Adrenal gland (tissue), 12 donors: ENCODE results near the gene SNCB. TPM values are rescaled to one million over a fixed set of nuclear protein-coding genes. Genes with fewer than 3 reads are reported as not detected.
A peak's percentile ranks its signal among the peaks of the same experiment; 100 is the strongest.

Experiments used
- DNase-seq, 7 donors: peaks; one replicate each; pipeline ENCODE4 v3.0.0-alpha.2; 2019 to 2020
- H3K27ac ChIP-seq, 5 donors: fragments of 200-600 bp; sonication (generic) in 4 of 5; 1 replicate in 3 of 5; 2 replicates in 2 of 5; pipeline versions ENCODE4 v1.5.1 to v1.8.0; 2016 to 2020; ENCODE audit warnings: mild to moderate bottlenecking in 1 of 5
- H3K27me3 ChIP-seq: fragments of 200-600 bp; 2 replicates; pipeline ENCODE4 v1.8.0; 2021
- H3K36me3 ChIP-seq, 2 donors: fragments of 200-600 bp; replicated peaks in 1 of 2; 1 replicate in 1 of 2; 2 replicates in 1 of 2; pipeline versions ENCODE4 v1.5.1 to v1.8.0; 2018 to 2022
- H3K4me1 ChIP-seq, 2 donors: fragments of 200-600 bp; replicated peaks in 1 of 2; 1 replicate in 1 of 2; 2 replicates in 1 of 2; pipeline versions ENCODE4 v1.5.1 to v1.8.0; 2018 to 2021
- H3K4me3 ChIP-seq, 4 donors: fragments of 200-600 bp; sonication (generic) in 3 of 4; one replicate each; pipeline ENCODE4 v1.5.1; 2016 to 2018
- H3K9me3 ChIP-seq, 3 donors: fragments of 200-600 bp; sonication (generic) in 1 of 3; replicated peaks in 1 of 3; 1 replicate in 2 of 3; 2 replicates in 1 of 3; pipeline versions ENCODE4 v1.5.1 to v1.8.0; 2016 to 2021
- CTCF ChIP-seq, 6 experiments: fragments of 450-650 bp in 4 of 6; fragments of 200-600 bp in 2 of 6; sonication (generic) in 1 of 6; IDR thresholded peaks; 1 replicate in 5 of 6; 2 replicates in 1 of 6; pipeline versions ENCODE4 v1.5.1 to v1.8.0; 2016 to 2021; ENCODE audit warnings: antibody characterized with exemption in 6 of 6, mild to moderate bottlenecking in 2 of 6, moderate library complexity in 1 of 6
- POLR2A ChIP-seq, 2 donors: fragments of 450-650 bp; IDR thresholded peaks; one replicate each; pipeline ENCODE4 v1.6.1; 2017; ENCODE audit warnings: antibody characterized with exemption in 2 of 2, mild to moderate bottlenecking in 2 of 2, moderate library complexity in 1 of 2
- WGBS, 4 donors: extraction: QIAGEN DNeasy Blood & Tissue Kit in 2 of 4; methylation state at CpG; one replicate each; pipeline versions ENCODE4 v1.1.5 to v1.1.7; 2013 to 2017; 5-methylcytosine and 5-hydroxymethylcytosine counted together
- intact Hi-C, 2 donors: fragments of 100-400 bp; cut with DNase I; formaldehyde crosslinking; loops; one replicate each; pipeline versions ENCODE4 v1.14.1 to v1.15.0; 2022 to 2023
- polyA plus RNA-seq, 3 donors: library from polyadenylated mRNA; stranded (reverse); fragments of 200-250 nt in 2 of 3; fragments of 350-450 nt in 1 of 3; fragmentation: Illumina TruSeq in 1 of 3; extraction: RNeasy Lipid Tissue Mini Kit (QIAGEN cat#74804) in 1 of 3; gene quantifications; one replicate each; pipeline ENCODE4 v1.2.3, GENCODE V29; 2013 to 2014
- total RNA-seq, 9 donors: library from RNA; depleted of rRNA in 4 of 9; stranded (reverse); fragments of >200 nt in 4 of 9; fragments of 120-200 nt in 1 of 9; fragmentation: NEBNext Ultra II Directional in 1 of 9; extraction: Animal tissue kit (Norgen Biotek cat#: 25700) in 1 of 9; gene quantifications; one replicate each; pipeline versions ENCODE4 v1.1.0 to v1.2.4, GENCODE V29; 2013 to 2023
- donor health status: healthy with polysubstance abuse.
- donor health status: Bipolar disorder and iron deficiency.
- donor health status: DM: yes; HTN: yes; CAD: no.
- donor health status: DM: no; HTN: no; CAD: no.
- donor health status: DM: no; HTN: no; CAD: no.
- donor health status: DM: yes; HTN: yes; CAD: no.

Gene SNCB
- total and polyA plus RNA-seq, 12 donors = 0.19 to 8.6 (median 1.5) TPM; not detected in 4

GRCh38 chr5:176624938-176625337 lies 5.4 kb downstream of the SNCB start:
- H3K4me3 ChIP-seq = no peak overlapping the region
- no peak for DNase-seq
- WGBS, 4 donors = 61 to 87% (median 72%) methylated on average over 7 to 9 of the region's 9 CpGs
- intact Hi-C loops = no loop called here
- H3K9me3 ChIP-seq = no peaks in the 10 kb centered on the region
- no peaks in the 10 kb centered on the region for H3K36me3 ChIP-seq
- H3K27me3 ChIP-seq = peaks cover 23% of the 10 kb centered on the region
- peaks cover 0 to 13% of the 10 kb centered on the region in 2 donors for H3K4me1 ChIP-seq
- no peak overlapping the region for H3K27ac ChIP-seq
- no peak for TF ChIP-seq CTCF (IDR thresholded peaks at IDR 0.05)
- no peak for TF ChIP-seq POLR2A (IDR thresholded peaks at IDR 0.05)

- Histone ChIP-seq H3K27ac (no peak overlapping the region), H3K27me3 (peaks cover 23% of the 10 kb centered on the region), H3K4me3 (no peak overlapping the region), H3K4me1 (peaks cover 0 to 16% of the 10 kb centered on the region in 2 donors), H3K36me3 (no peaks in the 10 kb centered on the region), H3K9me3 (no peaks in the 10 kb centered on the region)
- WGBS, 4 donors = 67 to 81% (median 75%) methylated on average over 4 of the region's 4 CpGs
- TF ChIP-seq POLR2A (IDR thresholded peaks at IDR 0.05) = no peak
- TF ChIP-seq CTCF (IDR thresholded peaks at IDR 0.05) = no peak
- DNase-seq = no peak
- intact Hi-C loops = no loop called here
Measured at GRCh38 chr5:176624142-176624541, 6.2 kb downstream of the SNCB start.

- TF ChIP-seq CTCF (IDR thresholded peaks at IDR 0.05) (no peak), POLR2A (IDR thresholded peaks at IDR 0.05) (no peak)
- Histone ChIP-seq H3K27me3 (peaks cover 33% of the 10 kb centered on the region), H3K27ac (no peak overlapping the region), H3K4me1 (peaks cover 0 to 16% of the 10 kb centered on the region in 2 donors), H3K36me3 (no peaks in the 10 kb centered on the region), H3K4me3 (no peak overlapping the region), H3K9me3 (no peaks in the 10 kb centered on the region)
- intact Hi-C loops = no loop called here
- peak in 1 of 7 donors; percentile 80 for DNase-seq
- WGBS, 4 donors = 54 to 100% (median 58%) methylated on average over 1 to 13 of the region's 13 CpGs
Measured at GRCh38 chr5:176621661-176622079, 8.7 kb downstream of the SNCB start.

GRCh38 chr5:176620333-176620981 lies 9.9 kb downstream of the SNCB start:
- no peaks in the 10 kb centered on the region for H3K36me3 ChIP-seq
- peak in 1 of 7 donors; percentile 32 for DNase-seq
- no peaks in the 10 kb centered on the region for H3K9me3 ChIP-seq
- TF ChIP-seq CTCF (IDR thresholded peaks at IDR 0.05) (no peak), POLR2A (IDR thresholded peaks at IDR 0.05) (no peak)
- no peak overlapping the region for H3K4me3 ChIP-seq
- peaks cover 0 to 16% of the 10 kb centered on the region in 2 donors for H3K4me1 ChIP-seq
- no peak overlapping the region for H3K27ac ChIP-seq
- 5 to 12% (median 10%) methylated on average over 29 to 32 of the region's 32 CpGs for WGBS, 4 donors
- peaks cover 33% of the 10 kb centered on the region for H3K27me3 ChIP-seq
- intact Hi-C loops = no loop called here
